H9 (cell line): Measurements from ENCODE around the gene LIMK2. TPM values are rescaled to one million over a fixed set of nuclear protein-coding genes. Genes with fewer than 3 reads are reported as not detected.

Experiments used
- DNase-seq: peaks from one replicate; pipeline ENCODE4 v3.0.0-alpha.2; 2017
- H2AFZ ChIP-seq: one replicate; pipeline ENCODE4 v1.6.1; 2013; ENCODE audit warnings: mild to moderate bottlenecking, low read length, control low read depth, moderate library complexity
- H2AK5ac ChIP-seq: 2 replicates; pipeline ENCODE4 v1.6.1; 2013; ENCODE audit warnings: low read length, control low read depth, mixed read lengths; ENCODE audit not compliant: insufficient read length
- H2BK120ac ChIP-seq: one replicate; pipeline ENCODE4 v1.6.1; 2013; ENCODE audit warnings: low read depth, mild to moderate bottlenecking, low read length, control low read depth, inconsistent platforms; ENCODE audit not compliant: poor library complexity, severe bottlenecking
- H2BK12ac ChIP-seq: 2 replicates; pipeline ENCODE4 v1.6.1; 2013; ENCODE audit warnings: low read length, control low read depth, mixed read lengths, low read depth; ENCODE audit not compliant: insufficient read length
- H2BK15ac ChIP-seq: 2 replicates; pipeline ENCODE4 v1.6.1; 2013; ENCODE audit warnings: low read depth, low read length, control low read depth
- H2BK20ac ChIP-seq: one replicate; pipeline ENCODE4 v1.6.1; 2013; ENCODE audit warnings: low read depth, mild to moderate bottlenecking, low read length, control low read depth, inconsistent platforms; ENCODE audit not compliant: poor library complexity, severe bottlenecking
- H2BK5ac ChIP-seq: 2 replicates; pipeline ENCODE4 v1.6.1; 2013; ENCODE audit warnings: low read length, control low read depth, mixed read lengths; ENCODE audit not compliant: insufficient read length
- H3K14ac ChIP-seq: 2 replicates; pipeline ENCODE4 v1.6.1; 2013; ENCODE audit warnings: low read length, control low read depth; ENCODE audit not compliant: insufficient read depth
- H3K18ac ChIP-seq: 2 replicates; pipeline ENCODE4 v1.6.1; 2013; ENCODE audit warnings: low read depth, mild to moderate bottlenecking, mixed read lengths, low read length, control low read depth; ENCODE audit not compliant: insufficient read length
- H3K23ac ChIP-seq: 2 replicates; pipeline ENCODE4 v1.6.1; 2013; ENCODE audit warnings: low read length, control low read depth, mixed read lengths, low read depth; ENCODE audit not compliant: insufficient read length
- H3K23me2 ChIP-seq: 2 replicates; pipeline ENCODE4 v1.6.1; 2013; ENCODE audit warnings: low read depth, mild to moderate bottlenecking, mixed read lengths, low read length, control low read depth; ENCODE audit not compliant: insufficient read length, poor library complexity, severe bottlenecking
- H3K27ac ChIP-seq: 2 replicates; pipeline ENCODE4 v1.5.1; 2013; ENCODE audit warnings: low read length, control low read depth, mixed read lengths, low read depth; ENCODE audit not compliant: insufficient read length
- H3K27me3 ChIP-seq: 2 replicates; pipeline ENCODE4 v1.6.1; 2013; ENCODE audit warnings: low read length, control low read depth, inconsistent platforms; ENCODE audit not compliant: insufficient read depth
- H3K4ac ChIP-seq: 2 replicates; pipeline ENCODE4 v1.6.1; 2013; ENCODE audit warnings: low read depth, mild to moderate bottlenecking, control low read depth, inconsistent platforms, low read length, moderate library complexity
- H3K4me1 ChIP-seq: 2 replicates; pipeline ENCODE4 v1.6.1; 2013; ENCODE audit warnings: low read length, control low read depth, inconsistent platforms; ENCODE audit not compliant: insufficient read depth
- H3K4me2 ChIP-seq: 2 replicates; pipeline ENCODE4 v1.6.1; 2013; ENCODE audit warnings: low read length, control low read depth, mixed read lengths; ENCODE audit not compliant: insufficient read length, insufficient read depth
- H3K56ac ChIP-seq: 2 replicates; pipeline ENCODE4 v1.6.1; 2013; ENCODE audit warnings: low read depth, mild to moderate bottlenecking, mixed read lengths, low read length, control low read depth; ENCODE audit not compliant: insufficient read length
- H3K79me1 ChIP-seq: 2 replicates; pipeline ENCODE4 v1.6.1; 2013; ENCODE audit warnings: low read depth, mild to moderate bottlenecking, moderate library complexity, low read length, control low read depth, inconsistent platforms; ENCODE audit not compliant: insufficient read depth, poor library complexity, severe bottlenecking
- H3K79me2 ChIP-seq: 2 replicates; pipeline ENCODE4 v1.6.1; 2013; ENCODE audit warnings: low read length, control low read depth, inconsistent platforms; ENCODE audit not compliant: insufficient read depth
- H3K9ac ChIP-seq: 2 replicates; pipeline ENCODE4 v1.6.1; 2013; ENCODE audit warnings: low read length, control low read depth, mixed read lengths; ENCODE audit not compliant: insufficient read length; ENCODE audit errors: extremely low read depth
- H3K9me3 ChIP-seq: one replicate; pipeline ENCODE4 v1.6.1; 2013; ENCODE audit warnings: low read depth, low read length, inconsistent platforms; ENCODE audit not compliant: control insufficient read depth
- H3T11ph ChIP-seq: one replicate; pipeline ENCODE4 v1.6.1; 2013; ENCODE audit warnings: mild to moderate bottlenecking, low read length, control low read depth, inconsistent platforms
- H4K20me1 ChIP-seq: one replicate; pipeline ENCODE4 v1.6.1; 2013; ENCODE audit not compliant: control insufficient read depth, insufficient read length, insufficient read depth
- H4K5ac ChIP-seq: 2 replicates; pipeline ENCODE4 v1.6.1; 2013; ENCODE audit warnings: low read depth, mild to moderate bottlenecking, mixed read lengths, low read length, control low read depth; ENCODE audit not compliant: insufficient read length
- H4K8ac ChIP-seq: replicated peaks from 2 replicates; pipeline ENCODE4 v1.6.1; 2013; ENCODE audit warnings: low read length, control low read depth, mixed read lengths, low read depth; ENCODE audit not compliant: insufficient read length
- H4K91ac ChIP-seq: 2 replicates; pipeline ENCODE4 v1.6.1; 2013; ENCODE audit warnings: low read depth, mild to moderate bottlenecking, moderate library complexity, mixed read lengths, low read length, control low read depth; ENCODE audit not compliant: insufficient read length
- H3K27ac Mint-ChIP-seq, 3 experiments: 2 replicates in 2 of 3; 3 replicates in 1 of 3; pipeline ENCODE4 v1.8.0; 2020 to 2021; ENCODE audit warnings: mixed read lengths in 3 of 3, mild to moderate bottlenecking in 1 of 3, moderate library complexity in 1 of 3
- H3K27me3 Mint-ChIP-seq: 2 replicates; pipeline ENCODE4 v1.8.0; 2021; ENCODE audit warnings: low read depth, mild to moderate bottlenecking, moderate library complexity, mixed read lengths
- H3K36me3 Mint-ChIP-seq, 3 experiments: 2 replicates in 2 of 3; 3 replicates in 1 of 3; pipeline ENCODE4 v1.8.0; 2020 to 2021; ENCODE audit warnings: low read depth in 3 of 3, mixed read lengths in 3 of 3; ENCODE audit not compliant: insufficient read depth in 1 of 3
- H3K4me1 Mint-ChIP-seq, 2 experiments: 2 replicates each; pipeline ENCODE4 v1.8.0; 2020; ENCODE audit warnings: mixed read lengths in 2 of 2
- H3K4me3 Mint-ChIP-seq, 2 experiments: 2 replicates in 1 of 2; 3 replicates in 1 of 2; pipeline ENCODE4 v1.8.0; 2020 to 2021; ENCODE audit warnings: mild to moderate bottlenecking in 2 of 2, mixed read lengths in 2 of 2, moderate library complexity in 1 of 2
- H3K9me3 Mint-ChIP-seq, 2 experiments: 2 replicates in 1 of 2; 3 replicates in 1 of 2; pipeline ENCODE4 v1.8.0; 2020; ENCODE audit warnings: mild to moderate bottlenecking in 2 of 2, mixed read lengths in 2 of 2, moderate library complexity in 1 of 2
- CTCF ChIP-seq: fragments of 200-600 bp; sonication (generic); conservative IDR thresholded peaks from 3 replicates; pipeline ENCODE4 v1.8.0; 2021; ENCODE audit warnings: antibody characterized with exemption, mild to moderate bottlenecking
- total RNA-seq: library from RNA; stranded (reverse); gene quantifications from 2 replicates; pipeline ENCODE4 v1.2.1, GENCODE V29; 2021

LIMK2 gene
- total RNA-seq, 1 experiment from 2014 or later: 51.3 TPM

GRCh38 chr22:31279327-31279669 lies 67.2 kb downstream of the LIMK2 start:
- Histone ChIP-seq H3K27ac (no peak overlapping the region), H3K9ac (no peak overlapping the region), H3K4me2 (no peak overlapping the region), H2BK5ac (no peak overlapping the region), H3K79me1 (no peaks in the 10 kb centered on the region), H3K23me2 (no peaks in the 10 kb centered on the region), H4K8ac (no peak overlapping the region), H3K4ac (no peak overlapping the region), H3K56ac (no peak overlapping the region), H4K91ac (no peak overlapping the region), H3T11ph (no peak overlapping the region), H2BK15ac (no peak overlapping the region), H2BK120ac (no peak overlapping the region), H2BK12ac (no peak overlapping the region), H3K4me1 (no peaks in the 10 kb centered on the region), H3K79me2 (no peaks in the 10 kb centered on the region), H2AFZ (no peak overlapping the region), H4K5ac (no peak overlapping the region), H3K27me3 (no peaks in the 10 kb centered on the region), H2AK5ac (no peak overlapping the region), H3K9me3 (no peaks in the 10 kb centered on the region), H2BK20ac (no peak overlapping the region), H3K14ac (no peak overlapping the region), H3K18ac (no peak overlapping the region), H4K20me1 (no peaks in the 10 kb centered on the region), H3K23ac (no peak overlapping the region)
- Mint-ChIP-seq H3K27ac (no peak overlapping the region), H3K27me3 (peaks cover 4% of the 10 kb centered on the region), H3K4me1 (peaks cover 7 to 9% of the 10 kb centered on the region in 2 experiments), H3K36me3 (peaks cover 10 to 52% (median 29%) of the 10 kb centered on the region in 3 experiments), H3K4me3 (no peak overlapping the region), H3K9me3 (no peaks in the 10 kb centered on the region)
- DNase-seq: no peak
- TF ChIP-seq CTCF: no peak
